GM12801 (cell line): ENCODE data around the gene AGGF1.

Source experiments
- CTCF ChIP-seq: IDR thresholded peaks from one replicate; pipeline ENCODE4 v1.5.1; 2011; ENCODE audit warnings: control low read depth; ENCODE audit not compliant: insufficient read length; ENCODE audit errors: extremely low read depth

AGGF1 gene

GRCh38 chr5:77015938-77016569 lies 14.2 kb upstream of the AGGF1 start:
- no peak for TF ChIP-seq CTCF

GRCh38 chr5:77016962-77017361 lies 13.2 kb upstream of the AGGF1 start:
- TF ChIP-seq CTCF, result no peak

GRCh38 chr5:77017668-77018067 lies 12.5 kb upstream of the AGGF1 start:
- TF ChIP-seq CTCF, result no peak

GRCh38 chr5:77022511-77023417 lies 7.4 kb upstream of the AGGF1 start:
- TF ChIP-seq CTCF, result no peak

GRCh38 chr5:77024490-77024889 lies 5.7 kb upstream of the AGGF1 start:
- no peak for TF ChIP-seq CTCF

- TF ChIP-seq CTCF, result no peak
These were observed 1.4 kb upstream of the AGGF1 start for GRCh38 chr5:77028631-77029375.

GRCh38 chr5:77029376-77029885 lies 773 bp upstream of the AGGF1 start:
- no peak for TF ChIP-seq CTCF
